HEK293 (cell line): Measurements from ENCODE around the gene SLC41A1.

Experiments
- BCL11B ChIP-seq: fragments of 450-650 bp; formaldehyde crosslinking; IDR thresholded peaks from 2 replicates; pipeline ENCODE4 v1.5.1; 2016; ENCODE audit warnings: low read depth, missing biosample characterization, missing genetic modification characterization
- HOXC10 ChIP-seq: sonication (generic); formaldehyde crosslinking; IDR thresholded peaks from 2 replicates; pipeline ENCODE4 v1.8.1; 2023; ENCODE audit warnings: mild to moderate bottlenecking, missing genetic modification reagents
- IKZF3 ChIP-seq: fragments of 450-650 bp; IDR thresholded peaks from 2 replicates; pipeline ENCODE4 v1.5.0; 2018; ENCODE audit warnings: missing biosample characterization, mild to moderate bottlenecking, missing genetic modification characterization, moderate library complexity
- OVOL3 ChIP-seq: fragments of 450-650 bp; formaldehyde crosslinking; IDR thresholded peaks from 2 replicates; pipeline ENCODE4 v1.5.1; 2016; ENCODE audit warnings: missing biosample characterization, missing genetic modification characterization
- TCF7L2 ChIP-seq: IDR thresholded peaks from 2 replicates; pipeline ENCODE4 v1.6.1; 2011; ENCODE audit warnings: low read depth, mild to moderate bottlenecking, inconsistent platforms, low read length, moderate library complexity, borderline replicate concordance
- YY2 ChIP-seq: fragments of 450-650 bp; formaldehyde crosslinking; IDR thresholded peaks from 2 replicates; pipeline ENCODE4 v1.5.1; 2016; ENCODE audit warnings: missing biosample characterization, missing genetic modification characterization
- ZBTB20 ChIP-seq: fragments of 450-650 bp; formaldehyde crosslinking; IDR thresholded peaks from 2 replicates; pipeline ENCODE4 v1.5.1; 2016; ENCODE audit warnings: missing biosample characterization, missing genetic modification characterization
- ZNF174 ChIP-seq: fragments of 450-650 bp; formaldehyde crosslinking; IDR thresholded peaks from 2 replicates; pipeline ENCODE4 v1.5.0; 2017; ENCODE audit warnings: missing biosample characterization, mild to moderate bottlenecking, missing genetic modification characterization
- ZNF2 ChIP-seq: fragments of 450-650 bp; formaldehyde crosslinking; IDR thresholded peaks from 2 replicates; pipeline ENCODE4 v1.5.1; 2016; ENCODE audit warnings: missing biosample characterization, missing genetic modification characterization
- ZNF239 ChIP-seq: fragments of 450-650 bp; formaldehyde crosslinking; IDR thresholded peaks from 2 replicates; pipeline ENCODE4 v1.5.1; 2016; ENCODE audit warnings: missing biosample characterization, missing genetic modification characterization
- ZNF266 ChIP-seq: fragments of 450-650 bp; formaldehyde crosslinking; IDR thresholded peaks from 2 replicates; pipeline ENCODE4 v1.5.1; 2016; ENCODE audit warnings: missing biosample characterization, missing genetic modification characterization, low read depth
- ZNF510 ChIP-seq: fragments of 450-650 bp; formaldehyde crosslinking; IDR thresholded peaks from 2 replicates; pipeline ENCODE4 v1.5.1; 2018; ENCODE audit warnings: mild to moderate bottlenecking, missing genetic modification characterization, missing biosample characterization; ENCODE audit not compliant: insufficient replicate concordance
- ZNF530 ChIP-seq: fragments of 450-650 bp; formaldehyde crosslinking; IDR thresholded peaks from 2 replicates; pipeline ENCODE4 v1.5.1; 2016; ENCODE audit warnings: low read depth, missing biosample characterization, missing genetic modification characterization
- ZNF585B ChIP-seq: fragments of 450-650 bp; formaldehyde crosslinking; IDR thresholded peaks from 2 replicates; pipeline ENCODE4 v1.5.1; 2016; ENCODE audit warnings: missing biosample characterization, missing genetic modification characterization
- ZNF596 ChIP-seq: fragments of 450-650 bp; IDR thresholded peaks from 2 replicates; pipeline ENCODE4 v1.5.0; 2018; ENCODE audit warnings: missing biosample characterization, mild to moderate bottlenecking, missing genetic modification characterization, moderate library complexity
- ZNF629 ChIP-seq: fragments of 450-650 bp; formaldehyde crosslinking; IDR thresholded peaks from 2 replicates; pipeline ENCODE4 v1.5.1; 2017; ENCODE audit warnings: missing biosample characterization, missing genetic modification characterization
- ZNF677 ChIP-seq: fragments of 450-650 bp; IDR thresholded peaks from 2 replicates; pipeline ENCODE4 v1.5.0; 2018; ENCODE audit warnings: missing biosample characterization, mild to moderate bottlenecking, missing genetic modification characterization, moderate library complexity
- ZNF747 ChIP-seq: fragments of 450-650 bp; formaldehyde crosslinking; IDR thresholded peaks from 2 replicates; pipeline ENCODE4 v1.5.1; 2016; ENCODE audit warnings: missing biosample characterization, missing genetic modification characterization
- TF ChIP-seq, protein P1 (sequence below): fragments of 450-650 bp; formaldehyde crosslinking; IDR thresholded peaks from 2 replicates; pipeline ENCODE4 v1.5.1; 2016; ENCODE audit warnings: missing biosample characterization, missing genetic modification characterization
- TF ChIP-seq, protein P2 (sequence below): fragments of 450-650 bp; formaldehyde crosslinking; IDR thresholded peaks from 2 replicates; pipeline ENCODE4 v1.5.1; 2016; ENCODE audit warnings: missing biosample characterization, missing genetic modification characterization
- TF ChIP-seq, protein P3 (sequence below): fragments of 450-650 bp; formaldehyde crosslinking; IDR thresholded peaks from 2 replicates; pipeline ENCODE4 v1.5.1; 2016; ENCODE audit warnings: missing biosample characterization, missing genetic modification characterization
- TF ChIP-seq, protein P4 (sequence below): fragments of 450-650 bp; formaldehyde crosslinking; conservative IDR thresholded peaks from 2 replicates; pipeline ENCODE4 v1.5.1; 2016; ENCODE audit warnings: low read depth, missing biosample characterization, missing genetic modification characterization
- TF ChIP-seq, protein P5 (sequence below): fragments of 450-650 bp; formaldehyde crosslinking; IDR thresholded peaks from 2 replicates; pipeline ENCODE4 v1.5.1; 2017; ENCODE audit warnings: missing biosample characterization, missing genetic modification characterization
- TF ChIP-seq, protein P6 (sequence below): fragments of 450-650 bp; formaldehyde crosslinking; IDR thresholded peaks from 2 replicates; pipeline ENCODE4 v1.5.1; 2016; ENCODE audit warnings: missing biosample characterization, missing genetic modification characterization

Gene SLC41A1

DNA sequence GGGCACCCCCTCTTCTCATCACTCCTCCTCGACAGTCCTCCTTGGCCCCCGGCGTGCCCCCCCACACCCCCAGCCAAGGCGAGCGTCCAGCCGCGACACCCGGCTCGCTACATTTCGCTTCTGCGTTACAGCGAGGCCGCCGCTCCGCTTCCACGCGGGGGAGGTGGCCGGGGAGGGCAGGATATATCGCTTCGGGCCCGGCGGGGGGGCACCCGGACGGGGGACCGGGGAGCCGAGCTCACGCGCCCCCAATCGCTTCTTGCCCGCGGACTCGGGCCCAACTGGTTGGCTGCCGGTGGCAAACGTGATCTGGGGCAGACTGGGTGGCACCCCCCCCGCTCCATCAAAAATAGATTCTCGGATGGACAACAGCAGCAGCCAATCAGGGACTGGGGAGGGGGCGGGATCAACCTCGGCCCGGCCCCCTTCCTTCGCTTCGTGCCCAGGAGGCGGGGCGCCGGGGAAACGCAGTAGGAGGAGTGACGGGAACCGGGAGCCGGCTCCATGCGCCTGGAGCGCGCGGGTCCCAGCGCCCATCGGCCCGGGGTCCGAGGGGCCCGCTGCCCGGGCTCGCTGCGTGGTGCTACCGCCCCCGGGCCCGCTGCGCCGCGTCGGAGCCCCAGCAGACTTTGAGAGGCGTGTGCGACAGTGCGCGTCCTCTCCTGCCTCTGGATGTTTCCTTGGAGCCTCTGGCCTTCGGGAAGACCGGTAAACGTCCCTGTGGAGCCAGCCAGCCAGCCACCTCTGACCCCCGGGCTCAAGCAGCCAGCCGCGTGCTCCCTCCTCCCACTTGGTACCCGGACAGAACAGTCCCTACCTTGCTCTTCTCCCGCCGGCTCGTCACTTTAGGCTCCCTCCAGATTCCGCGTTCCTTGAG lies at the start of gene SLC41A1 (continued):
- TF ChIP-seq TCF7L2 (no peak), ZNF530 (tag by site-specific recombination) (no peak), IKZF3 (tag by site-specific recombination) (peak; percentile 94), ZNF239 (tag by site-specific recombination) (no peak), ZNF174 (tag by site-specific recombination) (no peak), YY2 (tag by site-specific recombination) (no peak), ZNF585B (tag by site-specific recombination) (no peak), ZNF596 (tag by site-specific recombination) (peak; percentile 39; the same call in 1 of the 2 replicates), ZNF510 (no peak), HOXC10 (no peak), ZNF677 (tag by site-specific recombination) (0 out of 2 replicates have a peak, but pooled peaks have one; percentile 44), ZBTB20 (tag by site-specific recombination) (peak; percentile 19; the same call in 1 of the 2 replicates), ZNF2 (tag by site-specific recombination) (peak; percentile 61), BCL11B (tag by site-specific recombination) (0 out of 2 replicates have a peak, but pooled peaks have one; percentile 62), OVOL3 (tag by site-specific recombination) (no peak), ZNF266 (tag by site-specific recombination) (no peak), ZNF629 (tag by site-specific recombination) (peak; percentile 61; the same call in 1 of the 2 replicates), ZNF747 (tag by site-specific recombination) (no peak)
- TF ChIP-seq, protein P1, sequence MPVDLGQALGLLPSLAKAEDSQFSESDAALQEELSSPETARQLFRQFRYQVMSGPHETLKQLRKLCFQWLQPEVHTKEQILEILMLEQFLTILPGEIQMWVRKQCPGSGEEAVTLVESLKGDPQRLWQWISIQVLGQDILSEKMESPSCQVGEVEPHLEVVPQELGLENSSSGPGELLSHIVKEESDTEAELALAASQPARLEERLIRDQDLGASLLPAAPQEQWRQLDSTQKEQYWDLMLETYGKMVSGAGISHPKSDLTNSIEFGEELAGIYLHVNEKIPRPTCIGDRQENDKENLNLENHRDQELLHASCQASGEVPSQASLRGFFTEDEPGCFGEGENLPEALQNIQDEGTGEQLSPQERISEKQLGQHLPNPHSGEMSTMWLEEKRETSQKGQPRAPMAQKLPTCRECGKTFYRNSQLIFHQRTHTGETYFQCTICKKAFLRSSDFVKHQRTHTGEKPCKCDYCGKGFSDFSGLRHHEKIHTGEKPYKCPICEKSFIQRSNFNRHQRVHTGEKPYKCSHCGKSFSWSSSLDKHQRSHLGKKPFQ (tag by site-specific recombination) = 0 out of 2 replicates have a peak, but pooled peaks have one; percentile 29
- TF ChIP-seq, protein P2, sequence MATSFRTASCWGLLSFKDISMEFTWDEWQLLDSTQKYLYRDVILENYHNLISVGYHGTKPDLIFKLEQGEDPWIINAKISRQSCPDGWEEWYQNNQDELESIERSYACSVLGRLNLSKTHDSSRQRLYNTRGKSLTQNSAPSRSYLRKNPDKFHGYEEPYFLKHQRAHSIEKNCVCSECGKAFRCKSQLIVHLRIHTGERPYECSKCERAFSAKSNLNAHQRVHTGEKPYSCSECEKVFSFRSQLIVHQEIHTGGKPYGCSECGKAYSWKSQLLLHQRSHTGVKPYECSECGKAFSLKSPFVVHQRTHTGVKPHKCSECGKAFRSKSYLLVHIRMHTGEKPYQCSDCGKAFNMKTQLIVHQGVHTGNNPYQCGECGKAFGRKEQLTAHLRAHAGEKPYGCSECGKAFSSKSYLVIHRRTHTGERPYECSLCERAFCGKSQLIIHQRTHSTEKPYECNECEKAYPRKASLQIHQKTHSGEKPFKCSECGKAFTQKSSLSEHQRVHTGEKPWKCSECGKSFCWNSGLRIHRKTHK (tag by site-specific recombination) = no peak
- TF ChIP-seq, protein P3, sequence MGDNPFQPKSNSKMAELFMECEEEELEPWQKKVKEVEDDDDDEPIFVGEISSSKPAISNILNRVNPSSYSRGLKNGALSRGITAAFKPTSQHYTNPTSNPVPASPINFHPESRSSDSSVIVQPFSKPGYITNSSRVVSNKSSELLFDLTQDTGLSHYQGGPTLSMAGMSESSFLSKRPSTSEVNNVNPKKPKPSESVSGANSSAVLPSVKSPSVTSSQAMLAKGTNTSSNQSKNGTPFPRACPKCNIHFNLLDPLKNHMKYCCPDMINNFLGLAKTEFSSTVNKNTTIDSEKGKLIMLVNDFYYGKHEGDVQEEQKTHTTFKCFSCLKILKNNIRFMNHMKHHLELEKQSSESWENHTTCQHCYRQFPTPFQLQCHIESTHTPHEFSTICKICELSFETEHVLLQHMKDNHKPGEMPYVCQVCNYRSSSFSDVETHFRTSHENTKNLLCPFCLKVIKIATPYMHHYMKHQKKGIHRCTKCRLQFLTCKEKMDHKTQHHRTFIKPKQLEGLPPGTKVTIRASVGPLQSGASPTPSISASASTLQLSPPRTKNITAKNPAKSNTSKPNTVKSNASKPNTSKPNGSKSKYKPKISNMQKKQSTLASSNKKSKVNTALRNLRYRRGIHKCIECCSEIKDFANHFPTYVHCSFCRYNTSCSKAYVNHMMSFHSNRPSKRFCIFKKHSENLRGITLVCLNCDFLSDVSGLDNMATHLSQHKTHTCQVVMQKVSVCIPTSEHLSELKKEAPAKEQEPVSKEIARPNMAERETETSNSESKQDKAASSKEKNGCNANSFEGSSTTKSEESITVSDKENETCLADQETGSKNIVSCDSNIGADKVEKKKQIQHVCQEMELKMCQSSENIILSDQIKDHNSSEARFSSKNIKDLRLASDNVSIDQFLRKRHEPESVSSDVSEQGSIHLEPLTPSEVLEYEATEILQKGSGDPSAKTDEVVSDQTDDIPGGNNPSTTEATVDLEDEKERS (tag by site-specific recombination) = no peak
- TF ChIP-seq, protein P4, sequence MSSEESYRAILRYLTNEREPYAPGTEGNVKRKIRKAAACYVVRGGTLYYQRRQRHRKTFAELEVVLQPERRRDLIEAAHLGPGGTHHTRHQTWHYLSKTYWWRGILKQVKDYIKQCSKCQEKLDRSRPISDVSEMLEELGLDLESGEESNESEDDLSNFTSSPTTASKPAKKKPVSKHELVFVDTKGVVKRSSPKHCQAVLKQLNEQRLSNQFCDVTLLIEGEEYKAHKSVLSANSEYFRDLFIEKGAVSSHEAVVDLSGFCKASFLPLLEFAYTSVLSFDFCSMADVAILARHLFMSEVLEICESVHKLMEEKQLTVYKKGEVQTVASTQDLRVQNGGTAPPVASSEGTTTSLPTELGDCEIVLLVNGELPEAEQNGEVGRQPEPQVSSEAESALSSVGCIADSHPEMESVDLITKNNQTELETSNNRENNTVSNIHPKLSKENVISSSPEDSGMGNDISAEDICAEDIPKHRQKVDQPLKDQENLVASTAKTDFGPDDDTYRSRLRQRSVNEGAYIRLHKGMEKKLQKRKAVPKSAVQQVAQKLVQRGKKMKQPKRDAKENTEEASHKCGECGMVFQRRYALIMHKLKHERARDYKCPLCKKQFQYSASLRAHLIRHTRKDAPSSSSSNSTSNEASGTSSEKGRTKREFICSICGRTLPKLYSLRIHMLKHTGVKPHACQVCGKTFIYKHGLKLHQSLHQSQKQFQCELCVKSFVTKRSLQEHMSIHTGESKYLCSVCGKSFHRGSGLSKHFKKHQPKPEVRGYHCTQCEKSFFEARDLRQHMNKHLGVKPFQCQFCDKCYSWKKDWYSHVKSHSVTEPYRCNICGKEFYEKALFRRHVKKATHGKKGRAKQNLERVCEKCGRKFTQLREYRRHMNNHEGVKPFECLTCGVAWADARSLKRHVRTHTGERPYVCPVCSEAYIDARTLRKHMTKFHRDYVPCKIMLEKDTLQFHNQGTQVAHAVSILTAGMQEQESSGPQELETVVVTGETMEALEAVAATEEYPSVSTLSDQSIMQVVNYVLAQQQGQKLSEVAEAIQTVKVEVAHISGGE (tag by site-specific recombination) = peak; percentile 52
- TF ChIP-seq, protein P5, sequence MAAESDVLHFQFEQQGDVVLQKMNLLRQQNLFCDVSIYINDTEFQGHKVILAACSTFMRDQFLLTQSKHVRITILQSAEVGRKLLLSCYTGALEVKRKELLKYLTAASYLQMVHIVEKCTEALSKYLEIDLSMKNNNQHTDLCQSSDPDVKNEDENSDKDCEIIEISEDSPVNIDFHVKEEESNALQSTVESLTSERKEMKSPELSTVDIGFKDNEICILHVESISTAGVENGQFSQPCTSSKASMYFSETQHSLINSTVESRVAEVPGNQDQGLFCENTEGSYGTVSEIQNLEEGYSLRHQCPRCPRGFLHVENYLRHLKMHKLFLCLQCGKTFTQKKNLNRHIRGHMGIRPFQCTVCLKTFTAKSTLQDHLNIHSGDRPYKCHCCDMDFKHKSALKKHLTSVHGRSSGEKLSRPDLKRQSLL (tag by site-specific recombination) = peak; percentile 99
- TF ChIP-seq, protein P6, sequence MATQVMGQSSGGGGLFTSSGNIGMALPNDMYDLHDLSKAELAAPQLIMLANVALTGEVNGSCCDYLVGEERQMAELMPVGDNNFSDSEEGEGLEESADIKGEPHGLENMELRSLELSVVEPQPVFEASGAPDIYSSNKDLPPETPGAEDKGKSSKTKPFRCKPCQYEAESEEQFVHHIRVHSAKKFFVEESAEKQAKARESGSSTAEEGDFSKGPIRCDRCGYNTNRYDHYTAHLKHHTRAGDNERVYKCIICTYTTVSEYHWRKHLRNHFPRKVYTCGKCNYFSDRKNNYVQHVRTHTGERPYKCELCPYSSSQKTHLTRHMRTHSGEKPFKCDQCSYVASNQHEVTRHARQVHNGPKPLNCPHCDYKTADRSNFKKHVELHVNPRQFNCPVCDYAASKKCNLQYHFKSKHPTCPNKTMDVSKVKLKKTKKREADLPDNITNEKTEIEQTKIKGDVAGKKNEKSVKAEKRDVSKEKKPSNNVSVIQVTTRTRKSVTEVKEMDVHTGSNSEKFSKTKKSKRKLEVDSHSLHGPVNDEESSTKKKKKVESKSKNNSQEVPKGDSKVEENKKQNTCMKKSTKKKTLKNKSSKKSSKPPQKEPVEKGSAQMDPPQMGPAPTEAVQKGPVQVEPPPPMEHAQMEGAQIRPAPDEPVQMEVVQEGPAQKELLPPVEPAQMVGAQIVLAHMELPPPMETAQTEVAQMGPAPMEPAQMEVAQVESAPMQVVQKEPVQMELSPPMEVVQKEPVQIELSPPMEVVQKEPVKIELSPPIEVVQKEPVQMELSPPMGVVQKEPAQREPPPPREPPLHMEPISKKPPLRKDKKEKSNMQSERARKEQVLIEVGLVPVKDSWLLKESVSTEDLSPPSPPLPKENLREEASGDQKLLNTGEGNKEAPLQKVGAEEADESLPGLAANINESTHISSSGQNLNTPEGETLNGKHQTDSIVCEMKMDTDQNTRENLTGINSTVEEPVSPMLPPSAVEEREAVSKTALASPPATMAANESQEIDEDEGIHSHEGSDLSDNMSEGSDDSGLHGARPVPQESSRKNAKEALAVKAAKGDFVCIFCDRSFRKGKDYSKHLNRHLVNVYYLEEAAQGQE (tag by site-specific recombination) = no peak; the same call in 1 of the 2 replicates
